GM19025 (cell line): Measurements from ENCODE around the gene HCAR3.
"Not testable (repeated sequence)": the region's sequence is repeated elsewhere in the genome, so short reads cannot be mapped to it uniquely, and the experiment has no call there.

Experiments used
- ATAC-seq: cut with Tn5 transposase; IDR thresholded peaks from one replicate; pipeline ENCODE4 v1.9.1; 2021; ENCODE audit warnings: mild to moderate bottlenecking, low read depth, moderate library complexity; ENCODE audit not compliant: unreplicated experiment

The HCAR3 gene

DNA sequence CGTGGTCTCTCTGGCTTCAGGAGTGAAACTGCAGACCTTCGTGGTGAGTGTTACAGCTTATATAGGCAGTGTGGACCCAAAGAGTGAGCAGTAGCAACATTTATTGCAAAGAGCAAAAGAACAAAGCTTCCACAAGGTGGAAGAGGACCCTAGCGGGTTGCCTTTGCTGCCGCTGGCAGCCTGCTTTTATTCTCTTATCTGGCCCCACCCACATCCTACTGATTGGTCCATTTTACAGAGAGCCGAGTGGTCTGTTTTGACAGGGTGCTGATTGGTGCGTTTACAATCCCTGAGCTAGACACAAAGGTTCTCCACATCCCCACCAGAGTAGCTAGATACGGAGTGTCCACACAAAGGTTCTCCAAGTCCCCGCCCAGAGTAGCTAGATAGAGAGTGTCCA, 40.6 kb downstream of the HCAR3 start:
- ATAC-seq = not testable (repeated sequence)

- no peak for ATAC-seq
Measured at GRCh38 chr12:122672515-122672914, 44.1 kb downstream of the HCAR3 start.

GRCh38 chr12:122669397-122670070, 47.1 kb downstream of the HCAR3 start:
- ATAC-seq = no peak

- ATAC-seq = no peak
Measured at GRCh38 chr12:122668268-122668667, 48.3 kb downstream of the HCAR3 start.

DNA sequence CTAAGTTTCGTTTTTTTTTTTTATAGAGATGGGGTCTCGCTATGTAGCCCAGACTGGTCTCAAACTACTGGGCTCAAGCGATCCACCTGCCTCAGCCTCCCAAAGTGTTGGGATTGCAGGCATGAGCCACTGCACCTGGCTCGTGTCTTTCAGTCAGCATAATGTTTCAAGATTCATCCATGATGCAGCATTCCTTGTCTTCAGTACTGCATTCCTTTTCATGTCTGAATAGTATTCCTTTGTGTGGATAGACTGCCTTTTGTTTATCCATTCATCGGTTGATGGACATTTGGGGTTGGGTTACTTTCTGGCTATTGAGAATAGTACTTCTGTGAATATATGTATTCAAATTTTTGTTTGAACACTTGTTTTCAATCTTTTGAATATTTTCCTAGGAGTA, 50.9 kb downstream of the HCAR3 start:
- ATAC-seq = no peak

DNA sequence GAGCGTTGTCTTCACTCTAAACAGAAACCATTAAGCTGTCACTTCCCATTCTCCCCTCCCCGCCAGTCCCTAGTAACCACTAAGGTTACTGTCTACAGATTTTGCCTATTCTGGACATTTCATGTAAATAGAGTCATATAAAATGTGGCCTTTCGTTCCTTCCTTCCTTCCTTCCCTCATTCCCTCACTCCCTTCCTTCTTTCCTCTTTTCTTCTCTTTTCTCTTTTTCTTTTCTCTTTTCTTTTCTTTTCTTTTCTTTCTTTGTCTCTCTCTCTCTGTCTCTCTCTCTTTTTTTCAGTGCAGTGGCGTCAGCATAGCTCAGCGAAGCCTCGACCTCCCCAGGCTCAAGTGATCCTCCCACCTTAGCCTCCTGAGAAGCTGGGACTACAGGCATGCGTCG, 51.3 kb downstream of the HCAR3 start:
- no peak for ATAC-seq
